COR-L47 (cell line): Measurements from ENCODE around the gene SLC13A2.

Source experiments
- DNase-seq: peaks from one replicate; lab custom pipeline; 2025; lab: John Stamatoyannopoulos, UW

Gene SLC13A2

DNA sequence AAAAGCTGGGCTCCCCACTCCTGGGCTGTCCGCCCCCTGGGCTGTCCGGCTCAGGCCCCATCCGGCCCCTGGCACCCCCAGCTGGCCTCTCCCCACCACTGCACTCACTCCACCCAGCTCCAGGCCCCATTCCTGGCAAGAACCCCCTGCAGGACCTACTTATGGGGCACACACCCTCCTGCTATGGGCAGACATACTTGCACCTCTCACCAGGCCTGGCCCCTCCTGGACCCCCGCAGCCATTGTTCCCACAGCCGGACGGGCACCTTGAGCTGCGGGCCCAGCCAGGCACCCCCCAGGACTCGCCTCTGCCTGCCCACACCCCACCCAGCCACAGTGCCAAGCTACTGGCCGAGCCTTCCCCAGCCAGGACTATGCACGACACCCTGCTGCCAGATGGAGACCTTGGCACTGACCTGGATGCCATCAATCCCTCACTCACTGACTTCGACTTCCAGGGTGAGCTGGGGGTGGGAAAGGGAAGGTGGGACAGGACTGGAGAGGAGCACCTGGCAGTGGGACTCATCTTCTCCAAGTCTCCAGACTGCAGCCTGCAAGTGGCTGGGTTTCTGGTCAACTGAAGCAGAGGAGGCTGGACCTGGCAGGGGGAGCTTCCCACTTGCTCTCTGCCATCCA is 61.4 kb downstream of the SLC13A2 start:
- DNase-seq, result no peak

GRCh38 chr17:28536532-28537218 is 63.2 kb downstream of the SLC13A2 start:
- no peak for DNase-seq

- no peak for DNase-seq
Observed at GRCh38 chr17:28537219-28537610, 63.8 kb downstream of the SLC13A2 start.

DNA sequence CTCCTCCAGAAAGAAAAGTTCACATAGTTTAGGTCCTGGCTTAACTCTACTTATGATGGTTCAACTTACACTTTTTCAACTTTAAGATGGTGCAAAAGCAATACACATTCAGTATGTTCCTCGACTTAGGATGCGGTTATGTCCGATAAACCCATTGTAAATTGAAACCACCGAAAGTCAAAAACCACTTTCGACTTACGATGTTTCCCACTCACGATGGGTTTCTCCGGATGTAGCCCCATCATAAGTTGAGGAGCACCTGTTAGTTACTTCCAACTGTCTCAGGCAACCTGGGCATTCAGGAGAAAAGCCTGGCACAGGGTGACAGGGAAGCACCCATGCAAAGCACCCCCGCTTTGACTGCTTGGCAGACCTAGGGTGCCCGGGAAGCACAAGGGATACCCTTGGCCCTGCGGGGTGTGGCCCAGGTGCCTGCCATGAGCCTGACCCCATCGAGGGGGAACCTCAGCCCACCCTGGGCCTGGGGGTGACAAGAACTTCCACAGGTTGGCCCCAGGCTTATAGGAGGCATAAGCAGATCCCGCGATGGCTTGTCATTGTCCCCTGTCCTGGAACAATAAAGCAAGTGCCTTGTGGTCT is 65.0 kb downstream of the SLC13A2 start:
- DNase-seq, result no peak

- DNase-seq, result no peak
Observed at GRCh38 chr17:28540231-28540630, 66.8 kb downstream of the SLC13A2 start.

- no peak for DNase-seq
Observed at GRCh38 chr17:28541439-28541838, 68.0 kb downstream of the SLC13A2 start.

GRCh38 chr17:28544402-28545140 is 71.1 kb downstream of the SLC13A2 start:
- no peak for DNase-seq

DNA sequence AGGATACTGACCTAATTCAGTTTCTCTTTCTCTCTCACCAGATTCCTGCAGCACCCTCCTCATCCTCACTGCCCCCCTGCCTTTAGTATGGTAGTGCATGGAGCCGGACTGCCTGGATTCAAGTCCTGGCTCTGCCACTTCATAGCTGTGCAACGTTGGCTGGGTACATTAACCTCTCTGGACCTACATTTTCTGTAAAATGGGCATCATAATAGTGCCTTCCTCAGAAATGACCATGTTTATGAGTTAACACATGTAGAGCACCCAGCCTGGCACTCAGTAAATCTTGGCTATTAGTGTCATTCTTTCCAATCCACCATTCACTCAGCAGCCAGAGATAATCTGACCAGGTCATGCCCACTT is 71.7 kb downstream of the SLC13A2 start:
- no peak for DNase-seq

GRCh38 chr17:28545787-28546415 is 72.5 kb downstream of the SLC13A2 start:
- no peak for DNase-seq

DNA sequence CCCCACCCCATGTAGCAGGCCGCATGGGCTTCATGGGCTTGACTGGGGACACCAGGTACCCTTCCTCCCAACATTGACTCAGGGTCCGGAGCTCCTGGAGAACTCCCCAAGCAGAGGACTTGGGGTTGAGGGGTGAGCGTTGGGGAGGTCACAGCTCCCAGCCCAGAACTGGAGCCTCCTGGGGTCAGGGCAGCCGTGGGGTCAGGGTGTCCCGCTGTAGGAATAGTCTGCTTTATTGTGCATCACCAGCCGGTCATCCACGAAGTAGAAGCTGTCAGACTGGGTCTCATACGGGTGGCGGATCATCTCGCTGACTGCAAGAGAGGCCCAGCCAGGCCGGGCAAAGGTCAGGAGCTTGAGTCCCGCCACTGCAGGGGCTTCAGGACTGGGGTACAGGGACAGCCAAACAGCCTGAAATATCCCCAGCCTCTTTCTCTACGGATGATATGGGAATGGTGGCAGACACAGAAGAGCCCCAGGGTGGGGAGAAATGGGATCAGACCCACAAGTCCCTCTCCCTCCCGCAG is 73.7 kb downstream of the SLC13A2 start:
- no peak for DNase-seq
